ENCODE data around the gene SLC9A9. TPM values are rescaled to one million over a fixed set of nuclear protein-coding genes. Genes with fewer than 3 reads are reported as not detected.

Gene SLC9A9
- total and polyA plus RNA-seq, 10 of the 15 experiments (the other 5 are each of a cell fraction or from before 2014, with no cell fraction given): 3.5 to 14.2 (median 9.3) TPM

DNA sequence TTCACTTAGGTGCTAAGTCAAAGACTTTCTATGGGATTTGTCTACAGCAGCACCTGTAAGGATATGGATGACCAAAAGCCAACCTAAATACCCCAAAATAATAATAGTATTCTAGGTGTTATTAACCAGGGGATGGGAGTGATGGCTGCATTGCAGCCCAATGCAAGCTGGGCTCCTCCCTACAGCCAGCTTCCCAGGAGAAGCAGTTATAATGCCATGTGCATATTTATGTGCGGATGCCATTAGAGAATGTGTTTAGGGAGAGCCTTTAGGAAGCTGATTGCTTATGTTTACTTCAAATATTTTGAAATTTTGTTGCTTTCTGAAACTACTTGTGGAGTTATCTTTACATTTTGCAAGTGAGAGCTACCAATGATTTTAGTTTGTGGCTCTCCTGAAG is 491.4 kb downstream of the SLC9A9 start:
- no peak overlapping the region for H3K9ac ChIP-seq (ENCODE audit: control insufficient read depth, insufficient read depth, low read length)
- no peaks in the 10 kb centered on the region for H3K79me2 ChIP-seq (ENCODE audit: control insufficient read depth, insufficient read depth, low read length)
- RAD21 ChIA-PET (ENCODE audit: unreplicated experiment): no interaction called here
- no peak overlapping the region for H2AFZ ChIP-seq (ENCODE audit: control insufficient read depth, low read depth, low read length)
- SMC1A ChIA-PET (ENCODE audit: uncharacterized antibody, unreplicated experiment): no interaction called here
- H3K9me3 ChIP-seq (replicated peaks; ENCODE audit: control insufficient read depth, insufficient read depth, low read length): no peaks in the 10 kb centered on the region
- no TSS peak for BruUV-seq (replicated peaks)
- no peaks in the 10 kb centered on the region for H3K27me3 ChIP-seq (replicated peaks in 1 of 2; ENCODE audit: control insufficient read depth in 2 of 2, insufficient read depth in 2 of 2, low read length in 1 of 2)
- ATAC-seq (no peak), DNase-seq (ENCODE audit: low read depth, low spot score) (no peak), FAIRE-seq (no peak)
- no peak overlapping the region for H3K4me2 ChIP-seq (ENCODE audit: control insufficient read depth, insufficient read depth)
- intact Hi-C loops (cut with micrococcal nuclease; ENCODE audit: unreplicated experiment): no loop called here
- H3K4me3 ChIP-seq: no peak overlapping the region
- H3K27ac ChIP-seq (ENCODE audit: control insufficient read depth, insufficient read depth): no peak overlapping the region
- 100% methylated on average over 1 of the region's 1 CpG for WGBS (ENCODE audit: insufficient coverage, insufficient replicate concordance, low lambda C conversion rate, missing lambda C conversion rate)
- no peaks in the 10 kb centered on the region for H3K4me1 ChIP-seq (ENCODE audit: control insufficient read depth, insufficient read depth, low read length)
- H4K20me1 ChIP-seq (ENCODE audit: control insufficient read depth, insufficient read depth): no peaks in the 10 kb centered on the region
- CTCF ChIA-PET: no interaction called here
- in situ Hi-C loops (cut with MboI): no loop called here
- POLR2A ChIA-PET: no interaction called here
- H3K36me3 ChIP-seq (ENCODE audit: control insufficient read depth in 2 of 2, insufficient read depth in 2 of 2, low read length in 1 of 2): no peaks in the 10 kb centered on the region
- TF ChIP-seq SMARCA5 (IDR thresholded peaks at IDR 0.05) (no peak), PAX5 (IDR thresholded peaks at IDR 0.05; ENCODE audit: borderline replicate concordance, low read depth, low read length) (no peak), ATF7 (IDR thresholded peaks at IDR 0.05; ENCODE audit: low read depth) (no peak), NRF1 (conservative IDR thresholded peaks at IDR 0.05; ENCODE audit: low read depth, low read length) (no peak), POLR2AphosphoS2 (IDR thresholded peaks at IDR 0.05; ENCODE audit: low read depth, low read length) (no peak), TCF12 (IDR thresholded peaks at IDR 0.05; ENCODE audit: low read depth, low read length) (no peak), SUZ12 (IDR thresholded peaks at IDR 0.05; ENCODE audit: unreplicated experiment) (no peak), RAD51 (IDR thresholded peaks at IDR 0.05) (no peak), YBX1 (IDR thresholded peaks at IDR 0.05) (no peak)
- TF ChIP-seq, protein P1, sequence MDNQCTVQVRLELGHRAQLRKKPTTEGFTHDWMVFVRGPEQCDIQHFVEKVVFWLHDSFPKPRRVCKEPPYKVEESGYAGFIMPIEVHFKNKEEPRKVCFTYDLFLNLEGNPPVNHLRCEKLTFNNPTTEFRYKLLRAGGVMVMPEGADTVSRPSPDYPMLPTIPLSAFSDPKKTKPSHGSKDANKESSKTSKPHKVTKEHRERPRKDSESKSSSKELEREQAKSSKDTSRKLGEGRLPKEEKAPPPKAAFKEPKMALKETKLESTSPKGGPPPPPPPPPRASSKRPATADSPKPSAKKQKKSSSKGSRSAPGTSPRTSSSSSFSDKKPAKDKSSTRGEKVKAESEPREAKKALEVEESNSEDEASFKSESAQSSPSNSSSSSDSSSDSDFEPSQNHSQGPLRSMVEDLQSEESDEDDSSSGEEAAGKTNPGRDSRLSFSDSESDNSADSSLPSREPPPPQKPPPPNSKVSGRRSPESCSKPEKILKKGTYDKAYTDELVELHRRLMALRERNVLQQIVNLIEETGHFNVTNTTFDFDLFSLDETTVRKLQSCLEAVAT (IDR thresholded peaks at IDR 0.05): no peak
- TF ChIP-seq, protein P2, sequence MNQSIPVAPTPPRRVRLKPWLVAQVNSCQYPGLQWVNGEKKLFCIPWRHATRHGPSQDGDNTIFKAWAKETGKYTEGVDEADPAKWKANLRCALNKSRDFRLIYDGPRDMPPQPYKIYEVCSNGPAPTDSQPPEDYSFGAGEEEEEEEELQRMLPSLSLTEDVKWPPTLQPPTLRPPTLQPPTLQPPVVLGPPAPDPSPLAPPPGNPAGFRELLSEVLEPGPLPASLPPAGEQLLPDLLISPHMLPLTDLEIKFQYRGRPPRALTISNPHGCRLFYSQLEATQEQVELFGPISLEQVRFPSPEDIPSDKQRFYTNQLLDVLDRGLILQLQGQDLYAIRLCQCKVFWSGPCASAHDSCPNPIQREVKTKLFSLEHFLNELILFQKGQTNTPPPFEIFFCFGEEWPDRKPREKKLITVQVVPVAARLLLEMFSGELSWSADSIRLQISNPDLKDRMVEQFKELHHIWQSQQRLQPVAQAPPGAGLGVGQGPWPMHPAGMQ (IDR thresholded peaks at IDR 0.05; ENCODE audit: borderline replicate concordance): no peak
- TF ChIP-seq, protein P3, sequence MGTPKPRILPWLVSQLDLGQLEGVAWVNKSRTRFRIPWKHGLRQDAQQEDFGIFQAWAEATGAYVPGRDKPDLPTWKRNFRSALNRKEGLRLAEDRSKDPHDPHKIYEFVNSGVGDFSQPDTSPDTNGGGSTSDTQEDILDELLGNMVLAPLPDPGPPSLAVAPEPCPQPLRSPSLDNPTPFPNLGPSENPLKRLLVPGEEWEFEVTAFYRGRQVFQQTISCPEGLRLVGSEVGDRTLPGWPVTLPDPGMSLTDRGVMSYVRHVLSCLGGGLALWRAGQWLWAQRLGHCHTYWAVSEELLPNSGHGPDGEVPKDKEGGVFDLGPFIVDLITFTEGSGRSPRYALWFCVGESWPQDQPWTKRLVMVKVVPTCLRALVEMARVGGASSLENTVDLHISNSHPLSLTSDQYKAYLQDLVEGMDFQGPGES (IDR thresholded peaks at IDR 0.05): no peak
- TF ChIP-seq, protein P4, sequence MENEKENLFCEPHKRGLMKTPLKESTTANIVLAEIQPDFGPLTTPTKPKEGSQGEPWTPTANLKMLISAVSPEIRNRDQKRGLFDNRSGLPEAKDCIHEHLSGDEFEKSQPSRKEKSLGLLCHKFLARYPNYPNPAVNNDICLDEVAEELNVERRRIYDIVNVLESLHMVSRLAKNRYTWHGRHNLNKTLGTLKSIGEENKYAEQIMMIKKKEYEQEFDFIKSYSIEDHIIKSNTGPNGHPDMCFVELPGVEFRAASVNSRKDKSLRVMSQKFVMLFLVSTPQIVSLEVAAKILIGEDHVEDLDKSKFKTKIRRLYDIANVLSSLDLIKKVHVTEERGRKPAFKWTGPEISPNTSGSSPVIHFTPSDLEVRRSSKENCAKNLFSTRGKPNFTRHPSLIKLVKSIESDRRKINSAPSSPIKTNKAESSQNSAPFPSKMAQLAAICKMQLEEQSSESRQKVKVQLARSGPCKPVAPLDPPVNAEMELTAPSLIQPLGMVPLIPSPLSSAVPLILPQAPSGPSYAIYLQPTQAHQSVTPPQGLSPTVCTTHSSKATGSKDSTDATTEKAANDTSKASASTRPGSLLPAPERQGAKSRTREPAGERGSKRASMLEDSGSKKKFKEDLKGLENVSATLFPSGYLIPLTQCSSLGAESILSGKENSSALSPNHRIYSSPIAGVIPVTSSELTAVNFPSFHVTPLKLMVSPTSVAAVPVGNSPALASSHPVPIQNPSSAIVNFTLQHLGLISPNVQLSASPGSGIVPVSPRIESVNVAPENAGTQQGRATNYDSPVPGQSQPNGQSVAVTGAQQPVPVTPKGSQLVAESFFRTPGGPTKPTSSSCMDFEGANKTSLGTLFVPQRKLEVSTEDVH (IDR thresholded peaks at IDR 0.05; ENCODE audit: low read depth, partially characterized antibody): no peak
- TF ChIP-seq, protein P5, sequence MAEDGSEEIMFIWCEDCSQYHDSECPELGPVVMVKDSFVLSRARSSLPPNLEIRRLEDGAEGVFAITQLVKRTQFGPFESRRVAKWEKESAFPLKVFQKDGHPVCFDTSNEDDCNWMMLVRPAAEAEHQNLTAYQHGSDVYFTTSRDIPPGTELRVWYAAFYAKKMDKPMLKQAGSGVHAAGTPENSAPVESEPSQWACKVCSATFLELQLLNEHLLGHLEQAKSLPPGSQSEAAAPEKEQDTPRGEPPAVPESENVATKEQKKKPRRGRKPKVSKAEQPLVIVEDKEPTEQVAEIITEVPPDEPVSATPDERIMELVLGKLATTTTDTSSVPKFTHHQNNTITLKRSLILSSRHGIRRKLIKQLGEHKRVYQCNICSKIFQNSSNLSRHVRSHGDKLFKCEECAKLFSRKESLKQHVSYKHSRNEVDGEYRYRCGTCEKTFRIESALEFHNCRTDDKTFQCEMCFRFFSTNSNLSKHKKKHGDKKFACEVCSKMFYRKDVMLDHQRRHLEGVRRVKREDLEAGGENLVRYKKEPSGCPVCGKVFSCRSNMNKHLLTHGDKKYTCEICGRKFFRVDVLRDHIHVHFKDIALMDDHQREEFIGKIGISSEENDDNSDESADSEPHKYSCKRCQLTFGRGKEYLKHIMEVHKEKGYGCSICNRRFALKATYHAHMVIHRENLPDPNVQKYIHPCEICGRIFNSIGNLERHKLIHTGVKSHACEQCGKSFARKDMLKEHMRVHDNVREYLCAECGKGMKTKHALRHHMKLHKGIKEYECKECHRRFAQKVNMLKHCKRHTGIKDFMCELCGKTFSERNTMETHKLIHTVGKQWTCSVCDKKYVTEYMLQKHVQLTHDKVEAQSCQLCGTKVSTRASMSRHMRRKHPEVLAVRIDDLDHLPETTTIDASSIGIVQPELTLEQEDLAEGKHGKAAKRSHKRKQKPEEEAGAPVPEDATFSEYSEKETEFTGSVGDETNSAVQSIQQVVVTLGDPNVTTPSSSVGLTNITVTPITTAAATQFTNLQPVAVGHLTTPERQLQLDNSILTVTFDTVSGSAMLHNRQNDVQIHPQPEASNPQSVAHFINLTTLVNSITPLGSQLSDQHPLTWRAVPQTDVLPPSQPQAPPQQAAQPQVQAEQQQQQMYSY (CRISPR knock-in tag; IDR thresholded peaks at IDR 0.05): no peak
